ENCODE data around the gene SLC35G4. TPM values are rescaled to one million over a fixed set of nuclear protein-coding genes. Genes with fewer than 3 reads are reported as not detected.
"Not testable (repeated sequence)": the region's sequence is repeated elsewhere in the genome, so short reads cannot be mapped to it uniquely, and the experiment has no call there.

SLC35G4 gene
- not detected for total RNA-seq

DNA sequence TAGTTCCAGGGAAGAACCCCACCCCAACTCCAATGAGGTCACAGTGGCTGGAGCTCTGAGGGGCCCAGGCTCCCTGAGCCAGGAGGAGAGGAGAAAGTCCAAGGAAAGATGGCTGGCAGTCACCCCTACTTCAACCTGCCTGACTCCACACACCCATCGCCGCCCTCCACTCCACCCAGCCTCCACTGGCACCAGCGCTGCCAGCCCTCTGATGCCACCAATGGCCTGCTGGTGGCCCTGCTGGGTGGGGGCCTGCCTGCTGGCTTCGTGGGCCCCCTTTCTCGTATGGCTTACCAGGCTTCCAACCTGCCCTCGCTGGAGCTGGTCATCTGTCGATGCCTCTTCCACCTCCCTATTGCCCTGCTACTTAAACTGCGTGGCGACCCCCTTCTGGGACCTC lies at the start of gene SLC35G4:
Gene SLC35G4 (plus strand): TSS at position 109 of the 400 bp plus-strand sequence. CDS start 0 bp downstream, at position 109.
- DNase-seq: not testable (repeated sequence)

DNA sequence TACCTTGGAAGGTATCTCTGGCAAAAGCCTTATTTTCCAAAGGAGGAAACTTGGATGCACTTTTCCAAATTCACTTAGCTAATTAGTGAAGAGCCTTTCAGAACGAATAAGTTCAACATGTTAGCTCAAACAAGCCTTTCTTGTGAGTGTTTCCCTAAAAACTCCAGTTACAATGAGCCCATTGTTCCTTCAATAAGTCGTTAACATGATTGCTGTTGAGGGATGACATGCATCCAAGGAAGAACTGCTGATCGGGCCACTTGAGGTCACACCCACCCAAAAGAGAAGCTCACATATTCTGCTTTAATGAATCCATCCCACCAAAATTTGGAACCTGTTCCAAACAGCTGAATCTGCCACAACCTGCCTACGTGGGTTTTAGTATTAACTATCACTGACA lies 48.1 kb upstream of the SLC35G4 start:
- peak; percentile 5 for DNase-seq

DNA sequence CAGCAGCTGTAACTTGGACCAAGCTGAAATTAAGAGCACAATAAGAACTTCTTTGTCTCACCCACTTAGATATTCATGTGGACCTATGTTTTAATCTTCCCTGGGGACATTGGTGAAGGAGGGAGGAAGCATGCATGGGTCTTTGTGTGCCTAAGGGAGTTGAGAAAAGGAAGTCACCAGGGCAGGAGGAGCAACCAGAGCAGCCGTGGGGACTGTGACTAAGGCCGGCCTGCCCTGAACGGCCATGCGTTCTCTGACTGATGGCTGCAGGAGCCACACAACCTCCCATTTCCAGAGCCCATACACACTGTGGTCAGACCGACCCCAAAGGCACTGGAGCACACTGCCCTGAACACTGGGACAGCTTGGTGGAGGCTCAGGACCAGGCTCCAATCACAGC lies 43.7 kb upstream of the SLC35G4 start:
- DNase-seq: no peak

DNA sequence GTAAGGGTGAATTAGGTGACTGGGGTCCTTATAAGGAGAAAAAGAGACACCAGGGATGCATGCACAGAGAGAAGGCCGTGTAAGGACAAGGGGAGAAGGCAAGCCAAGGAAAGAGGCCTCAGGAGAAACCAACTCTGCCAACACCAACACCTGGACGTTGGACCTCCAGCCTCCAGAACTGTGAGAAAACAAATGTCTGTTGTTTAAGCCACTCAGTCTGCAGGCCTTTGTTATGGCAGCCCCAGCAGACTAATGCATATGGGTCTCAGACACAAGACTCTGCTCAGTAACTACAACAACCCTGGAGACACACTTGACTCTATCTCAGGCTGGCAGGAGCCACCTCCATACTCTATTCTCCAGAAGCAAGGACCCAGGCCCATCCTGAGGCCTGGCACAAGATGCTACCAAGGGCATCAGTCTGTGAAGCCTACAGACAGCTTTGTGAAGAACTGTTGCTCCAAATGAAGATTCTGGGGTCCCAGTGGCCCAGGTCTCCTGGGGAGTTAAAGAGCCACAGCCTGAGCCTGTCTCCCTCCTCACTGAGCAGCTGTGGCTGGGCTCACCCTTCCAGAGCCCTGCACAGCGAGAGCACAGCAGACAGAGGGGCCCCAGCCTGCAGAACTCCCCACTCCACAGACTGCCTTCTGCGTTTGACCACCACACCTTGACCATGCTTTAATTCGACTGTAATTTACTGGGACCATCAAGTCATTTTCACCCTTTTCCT lies 43.0 kb upstream of the SLC35G4 start:
- DNase-seq: no peak

DNA sequence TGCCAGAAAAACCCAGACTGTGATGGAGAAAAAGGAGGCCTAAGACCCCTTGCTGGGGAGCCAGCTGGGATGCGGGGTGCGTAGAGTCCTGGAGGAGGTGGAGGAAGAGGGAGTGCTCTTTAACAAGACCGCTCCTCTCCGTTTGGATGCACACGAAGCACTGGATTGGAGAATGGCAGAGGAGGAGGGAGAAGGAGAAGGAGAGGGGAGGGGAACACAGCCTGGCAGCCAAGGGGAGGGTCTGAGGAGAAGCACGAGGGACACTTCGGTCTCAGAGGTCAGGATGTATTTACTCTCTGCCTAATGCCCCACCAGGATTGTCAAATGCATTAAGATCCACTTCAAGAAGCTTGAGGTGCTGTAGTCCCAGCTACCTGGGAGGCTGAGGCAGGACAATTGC lies 42.0 kb upstream of the SLC35G4 start:
- no peak for DNase-seq

DNA sequence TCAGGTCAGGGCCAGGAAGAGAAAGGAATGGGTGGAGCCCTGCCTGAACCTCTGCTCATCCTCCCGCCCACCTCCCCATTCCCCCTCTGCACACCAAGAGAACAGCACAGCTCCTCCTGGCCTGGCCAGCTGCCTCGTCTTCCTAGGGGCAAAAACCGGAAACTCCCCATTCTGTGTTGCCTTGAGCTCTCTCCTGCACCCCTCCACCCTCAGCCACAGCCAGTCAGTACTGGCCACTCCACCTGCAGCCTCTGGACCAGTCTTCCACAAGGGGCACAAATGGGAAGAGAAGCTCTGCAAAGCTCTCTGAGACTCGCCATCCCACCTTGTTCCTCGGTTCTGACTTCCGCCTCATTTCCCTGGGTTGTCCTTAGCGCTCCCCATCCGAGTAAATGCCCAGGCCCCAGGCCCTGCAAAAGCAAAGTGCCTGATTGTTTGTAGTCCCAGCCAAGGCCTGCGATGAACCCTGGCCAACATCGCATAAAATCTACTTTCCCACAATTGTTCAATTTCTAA lies 39.3 kb upstream of the SLC35G4 start:
- DNase-seq: no peak

DNA sequence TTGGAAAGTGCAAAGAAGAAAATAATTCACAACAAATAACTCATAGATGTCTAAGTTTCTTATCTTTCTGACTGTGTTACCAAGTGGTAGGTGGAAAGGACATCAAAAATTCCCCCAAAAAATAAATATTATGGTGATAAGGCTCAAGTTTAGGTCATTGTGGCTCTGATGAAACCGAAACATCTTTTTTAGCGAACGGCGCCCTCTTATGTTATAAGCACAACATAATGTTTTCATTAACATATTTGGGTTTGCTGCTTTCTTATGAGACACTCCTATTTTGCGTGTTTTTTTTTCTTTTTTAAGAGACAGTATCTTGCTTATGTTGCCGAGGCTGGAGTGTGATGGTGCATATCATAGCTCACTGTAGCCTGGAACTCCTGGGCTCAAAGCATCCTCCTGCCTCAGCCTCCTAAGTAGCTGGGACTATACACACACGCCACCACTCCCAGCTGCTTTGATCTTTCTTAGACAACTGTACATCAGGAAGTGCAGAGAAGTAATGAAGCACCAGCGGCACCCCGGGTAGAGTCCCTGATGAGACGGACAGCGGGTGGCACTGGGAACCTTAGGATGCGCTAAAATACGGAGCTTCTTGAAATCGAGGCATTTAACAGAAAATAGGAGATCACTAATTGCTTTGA lies 38.5 kb upstream of the SLC35G4 start:
- peak; percentile 7 for DNase-seq

DNA sequence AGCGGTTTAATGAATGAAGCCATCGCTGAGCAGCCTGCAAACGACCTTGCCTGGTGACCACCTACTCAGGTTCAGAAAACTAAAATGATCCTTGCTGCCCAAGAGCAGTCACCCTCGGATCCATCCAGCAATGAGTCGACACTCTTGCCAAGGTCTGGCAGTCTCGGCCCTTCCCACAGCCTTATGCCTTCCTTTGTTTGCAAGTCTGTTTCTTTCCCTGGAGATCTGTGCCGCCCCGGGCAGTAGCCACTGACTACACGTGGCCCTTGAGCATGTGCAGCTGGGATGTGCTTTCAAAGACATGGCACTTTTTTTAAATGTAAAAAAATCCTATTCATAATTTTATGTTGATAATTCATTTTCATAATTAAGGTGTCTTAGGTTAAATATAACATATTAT lies 37.2 kb upstream of the SLC35G4 start:
- no peak for DNase-seq

DNA sequence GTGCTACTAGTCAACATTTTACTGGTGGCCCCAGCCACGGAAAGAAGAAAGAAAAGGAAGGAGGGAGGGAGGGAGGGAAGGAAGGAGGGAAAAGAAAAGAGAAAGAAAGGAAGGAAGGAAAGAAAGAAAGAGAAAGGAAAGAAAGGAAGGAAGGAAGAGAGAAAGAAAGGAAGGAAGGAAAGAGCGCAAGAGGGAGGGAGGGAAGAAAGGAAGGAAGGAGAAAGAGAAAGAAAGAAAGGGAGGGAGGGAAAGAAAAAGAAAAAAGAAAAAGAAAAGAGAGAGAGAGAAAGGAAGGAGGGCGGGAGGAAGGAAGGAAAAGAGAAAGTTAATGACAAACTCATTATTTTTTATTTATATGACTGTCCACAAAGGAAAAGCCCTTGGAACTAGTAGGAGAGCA lies 34.9 kb upstream of the SLC35G4 start:
- DNase-seq: no peak

DNA sequence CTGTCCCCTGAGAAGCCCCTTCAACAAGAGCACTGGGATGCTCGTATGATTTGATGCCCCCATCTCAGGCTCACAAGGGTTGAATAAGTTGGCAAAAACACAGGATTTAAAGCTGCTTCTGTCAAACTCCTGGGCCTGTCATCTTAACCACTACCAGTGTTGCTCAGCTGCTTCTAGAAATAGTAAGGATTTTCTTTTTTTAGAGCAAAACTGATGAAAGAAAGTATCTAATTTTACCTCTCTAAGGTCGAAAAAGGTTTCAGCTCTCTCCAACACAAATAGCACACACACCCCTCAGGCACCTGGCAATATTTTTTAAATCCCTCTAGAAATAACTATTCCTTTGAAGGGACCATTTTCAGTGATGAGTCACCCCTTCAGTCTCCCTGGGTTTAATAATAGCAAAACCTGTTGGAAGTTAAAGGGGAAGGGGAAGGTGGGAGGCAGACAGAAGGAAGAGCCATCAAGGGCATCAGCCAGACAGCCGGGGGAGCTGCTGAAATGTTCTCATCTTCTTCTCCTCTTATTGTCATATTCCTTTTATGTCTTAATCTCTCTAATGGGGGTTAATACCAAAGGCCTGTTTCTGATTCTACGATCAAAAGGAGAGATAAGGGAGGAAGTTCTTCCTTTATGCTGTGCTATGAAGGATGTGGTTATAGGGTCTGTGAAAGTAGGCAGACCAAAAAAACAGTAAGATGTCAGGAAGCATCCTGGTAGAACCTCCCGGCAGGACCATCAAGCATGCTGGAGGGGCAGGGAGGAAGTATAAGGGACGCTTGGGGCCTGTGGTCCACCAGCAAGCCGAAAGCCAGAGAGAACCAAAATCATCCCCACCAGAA lies 31.9 kb upstream of the SLC35G4 start:
- DNase-seq: no peak

DNA sequence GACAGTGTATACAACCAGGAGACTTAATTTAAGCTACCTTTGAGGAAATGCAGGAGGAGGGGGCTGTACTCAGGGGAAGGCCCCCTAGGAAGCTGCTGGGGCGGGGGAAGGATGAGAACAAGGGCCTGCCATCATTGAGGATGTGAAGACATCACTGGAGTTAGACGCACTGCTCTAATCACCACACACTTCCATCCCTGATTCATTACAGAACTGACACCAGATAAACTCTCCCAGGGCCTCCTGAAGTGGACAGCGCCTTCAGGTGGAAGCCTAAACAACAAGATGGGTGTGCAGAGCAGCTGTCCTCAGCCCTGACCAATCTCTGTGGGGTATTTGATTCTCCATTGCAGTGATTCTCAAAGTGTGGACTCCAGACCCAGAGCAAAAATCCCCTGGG lies 30.6 kb upstream of the SLC35G4 start:
- DNase-seq: no peak

DNA sequence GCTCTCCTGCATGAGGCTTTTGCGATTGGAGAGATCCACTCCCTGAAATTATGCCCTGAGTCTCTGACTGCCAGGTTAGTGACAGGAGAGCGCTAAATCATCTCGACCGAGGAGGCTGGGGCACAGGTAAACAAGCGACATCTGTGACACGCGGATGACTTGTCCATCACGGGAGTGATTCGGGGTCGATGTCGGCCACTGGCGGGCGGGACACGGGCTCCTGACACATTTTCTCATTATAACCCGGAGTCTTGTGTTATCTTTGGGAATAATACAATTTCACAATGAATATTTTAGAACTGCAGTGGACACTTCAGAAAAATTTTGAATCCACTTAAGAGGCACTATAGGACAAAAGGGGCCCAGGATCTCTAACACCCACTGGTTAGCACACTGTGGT lies 29.5 kb upstream of the SLC35G4 start:
- DNase-seq: no peak

DNA sequence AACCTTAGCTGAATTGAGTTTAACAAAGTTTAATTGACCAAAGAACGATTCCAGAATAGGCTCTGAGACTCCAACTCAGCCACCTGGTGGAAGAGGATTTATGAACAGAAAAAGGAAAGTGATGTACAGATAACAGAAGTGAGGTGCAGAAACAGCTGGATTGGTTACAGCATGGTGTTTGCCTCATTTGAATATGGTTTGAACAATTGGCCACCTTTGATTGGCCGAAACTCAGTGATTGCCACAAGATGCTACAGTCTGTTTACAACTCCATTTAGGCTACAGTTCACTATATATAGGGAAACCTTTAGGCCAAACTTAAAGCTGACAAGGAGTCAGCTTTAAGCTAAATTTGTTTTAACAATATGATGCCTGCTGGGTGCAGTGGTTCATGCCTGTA lies 28.1 kb upstream of the SLC35G4 start:
- no peak for DNase-seq

DNA sequence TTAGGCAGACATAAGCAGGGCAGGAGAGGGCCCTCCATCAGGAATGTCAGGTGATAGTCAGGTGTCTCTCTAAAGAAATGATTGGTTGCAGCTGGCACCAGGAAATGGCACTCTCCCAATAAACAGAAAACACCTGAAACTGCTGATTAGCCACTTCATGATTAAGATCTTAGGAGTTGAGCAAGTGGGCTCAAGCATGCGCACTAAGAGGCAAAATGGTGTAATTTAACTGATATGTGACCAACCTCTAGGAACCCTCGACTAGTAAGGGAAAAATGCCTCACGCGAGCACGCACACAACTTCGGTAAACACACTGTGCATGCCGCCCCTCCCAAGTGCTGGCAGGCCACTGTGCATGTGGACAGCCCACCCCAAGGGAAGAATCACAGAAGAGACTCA lies 23.8 kb upstream of the SLC35G4 start:
- DNase-seq: no peak

DNA sequence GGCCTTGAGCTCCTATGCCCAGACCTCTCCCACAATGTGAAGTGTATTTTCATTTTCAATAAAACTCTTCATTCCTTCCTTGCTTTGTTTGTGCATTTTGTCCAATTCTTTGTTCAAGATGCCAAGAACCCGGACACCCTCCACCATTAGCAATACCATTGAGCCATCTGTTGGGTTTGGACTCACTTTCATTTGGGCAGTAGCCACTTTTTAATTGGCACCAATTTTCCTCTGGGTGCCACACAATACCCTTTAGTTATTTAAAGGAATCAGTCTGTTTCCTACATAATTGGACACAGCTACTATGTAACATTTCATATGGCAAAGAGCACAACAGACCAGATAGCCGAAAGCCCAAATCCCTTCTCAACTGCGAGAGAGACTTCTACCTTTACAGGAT lies 22.5 kb upstream of the SLC35G4 start:
- DNase-seq: no peak

DNA sequence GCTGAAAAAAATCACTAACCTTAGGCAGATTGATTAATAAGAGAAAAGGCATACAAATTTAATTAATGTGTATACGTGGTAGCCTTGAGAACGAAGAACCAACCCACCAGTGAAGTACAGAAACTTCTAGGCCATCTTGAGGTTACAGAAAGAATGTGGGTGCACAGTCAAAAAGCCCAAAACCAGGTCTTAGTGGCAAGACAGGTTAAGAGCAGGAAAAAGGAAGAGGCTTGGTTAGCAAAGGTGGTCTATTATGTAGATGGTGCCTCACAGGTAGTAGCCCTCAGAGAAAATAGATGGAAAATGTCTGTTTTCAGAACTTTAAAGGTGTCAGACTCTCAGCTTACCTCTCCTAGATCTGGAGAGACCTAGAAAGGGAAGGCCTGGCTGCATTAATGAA lies 22.0 kb upstream of the SLC35G4 start:
- no peak for DNase-seq

DNA sequence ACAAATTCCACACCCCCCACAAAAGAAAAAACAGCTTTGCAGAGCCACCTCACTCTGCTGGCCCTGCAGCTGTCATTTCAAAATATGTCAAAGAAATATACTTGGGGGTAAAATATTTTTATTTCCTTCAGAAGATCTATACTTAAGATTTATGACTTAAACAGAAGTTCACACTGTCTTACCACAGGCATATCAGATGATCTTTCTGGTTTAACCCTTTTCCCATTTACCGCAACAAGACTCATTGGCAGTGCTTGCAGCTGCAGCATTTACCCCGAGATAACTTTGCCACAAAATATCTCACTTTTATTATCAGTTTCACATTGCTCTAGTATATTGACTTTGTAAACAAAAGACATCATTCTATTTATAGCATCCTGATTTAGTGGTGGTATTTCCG lies 21.6 kb upstream of the SLC35G4 start:
- no peak for DNase-seq

DNA sequence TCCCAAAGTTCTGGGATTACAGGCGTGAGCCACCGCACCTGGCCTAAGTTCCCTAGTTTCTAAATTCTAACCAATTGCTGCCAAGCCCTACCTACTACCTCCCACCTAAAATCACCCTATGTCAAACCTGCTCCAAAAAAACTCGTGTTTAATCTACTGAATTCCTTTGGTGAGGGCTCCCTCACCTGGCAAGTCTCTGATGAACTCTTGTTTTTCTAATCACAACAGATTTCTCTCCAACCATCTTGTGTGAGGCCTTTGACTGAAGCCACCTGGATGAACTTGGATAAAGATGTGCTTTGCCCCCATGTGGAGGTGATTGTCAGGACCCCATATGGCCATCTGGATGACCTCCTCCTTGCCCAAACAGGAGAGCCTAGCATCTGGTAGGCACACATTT lies 17.4 kb upstream of the SLC35G4 start:
- DNase-seq: no peak

DNA sequence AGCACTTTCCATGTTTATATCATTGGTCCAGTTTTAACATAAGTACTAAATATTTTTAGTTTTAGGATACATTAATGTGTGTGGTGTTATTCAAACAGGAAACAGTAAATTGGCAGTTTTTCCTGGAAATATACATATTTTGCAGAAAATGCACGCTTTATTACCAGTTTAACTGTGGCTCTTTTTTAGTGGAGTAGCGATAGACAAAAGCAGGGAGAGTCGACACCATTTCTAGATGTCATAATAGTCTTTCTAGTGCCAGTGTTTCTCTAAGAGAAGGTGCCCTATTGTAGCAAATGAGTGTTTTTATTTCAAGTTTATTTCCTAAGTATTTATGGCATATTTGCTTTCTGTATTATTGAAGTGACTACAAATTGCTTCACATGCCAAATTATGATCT lies 9.1 kb upstream of the SLC35G4 start:
- no peak for DNase-seq

DNA sequence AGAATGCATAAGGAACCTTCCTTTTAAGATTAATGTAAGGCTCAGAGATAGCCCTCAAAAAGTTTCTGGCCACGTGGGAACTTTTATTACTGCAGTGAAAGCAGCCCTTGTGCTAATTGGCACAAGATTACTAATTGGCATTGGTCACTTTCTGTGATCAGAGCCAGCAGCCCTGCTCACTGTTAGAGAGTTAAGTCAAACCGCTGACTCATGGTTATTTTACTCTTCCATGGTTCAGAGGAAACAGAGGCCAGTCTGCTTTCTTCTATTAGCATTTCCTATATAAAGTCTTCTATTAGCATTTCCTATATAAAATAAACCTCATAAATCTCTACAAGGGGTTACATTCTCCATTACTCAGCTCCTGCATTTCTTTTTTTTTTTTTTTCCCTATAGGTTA lies 1.5 kb upstream of the SLC35G4 start:
- DNase-seq: no peak

DNA sequence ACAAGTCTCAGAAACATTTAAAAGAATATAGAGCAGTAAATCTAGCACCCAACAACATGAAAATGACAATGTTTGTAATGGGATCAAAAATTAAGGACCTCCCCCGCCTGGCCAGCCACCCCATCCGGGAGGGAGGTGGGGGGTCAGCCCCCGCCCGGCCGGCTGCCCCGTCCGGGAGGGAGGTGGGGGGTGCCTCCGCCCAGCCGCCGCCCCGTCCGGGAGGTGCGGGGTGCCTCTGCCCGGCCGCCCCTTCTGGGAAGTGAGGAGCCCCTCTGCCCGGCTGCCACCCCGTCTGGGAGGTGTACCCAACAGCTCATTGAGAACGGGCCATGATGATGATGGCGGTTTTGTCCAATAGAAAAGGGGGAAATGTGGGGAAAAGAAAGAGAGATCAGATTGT lies 778 bp upstream of the SLC35G4 start:
- DNase-seq: not testable (repeated sequence)

DNA sequence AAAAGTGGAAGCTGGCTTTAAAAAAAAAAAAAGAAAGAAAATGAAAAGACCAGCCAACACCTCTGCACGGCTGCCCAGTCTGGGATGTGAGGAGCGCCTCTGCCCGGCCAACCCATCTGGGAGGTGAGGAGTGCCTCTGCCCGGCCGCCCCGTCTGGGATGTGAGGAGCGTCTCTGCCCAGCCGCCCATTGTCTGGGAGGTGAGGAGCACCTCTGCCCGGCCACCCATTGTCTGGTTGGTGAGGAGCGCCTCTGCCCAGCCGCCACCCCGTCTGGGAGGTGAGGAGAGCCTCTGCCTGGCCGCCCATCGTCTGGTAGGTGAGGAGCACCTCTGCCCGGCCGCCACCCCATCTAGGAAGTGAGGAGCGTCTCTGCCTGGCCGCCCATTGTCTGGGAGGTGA lies 3.7 kb downstream of the SLC35G4 start:
- not testable (repeated sequence) for DNase-seq

DNA sequence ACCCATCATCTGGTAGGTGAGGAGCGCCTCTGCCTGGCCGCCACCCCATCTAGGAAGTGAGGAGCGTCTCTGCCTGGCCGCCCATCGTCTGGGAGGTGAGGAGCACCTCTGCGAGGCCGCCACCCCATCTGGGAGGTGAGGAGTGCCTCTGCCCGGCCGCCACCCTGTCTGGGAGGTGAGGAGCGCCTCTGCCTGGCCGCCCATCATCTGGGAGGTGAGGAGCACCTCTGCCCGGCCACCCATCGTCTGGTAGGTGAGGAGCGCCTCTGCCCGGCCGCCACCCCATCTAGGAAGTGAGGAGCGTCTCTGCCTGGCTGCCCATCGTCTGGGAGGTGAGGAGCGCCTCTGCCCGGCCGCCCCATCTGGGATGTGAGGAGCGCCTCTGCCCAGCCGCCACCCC lies 4.2 kb downstream of the SLC35G4 start:
- DNase-seq: not testable (repeated sequence)

Measured in skin of body (tissue), 2 donors.